ENCODE data around the gene TTC24.
A peak's percentile ranks its signal among the peaks of the same experiment; 100 is the strongest.

TTC24 gene

DNA sequence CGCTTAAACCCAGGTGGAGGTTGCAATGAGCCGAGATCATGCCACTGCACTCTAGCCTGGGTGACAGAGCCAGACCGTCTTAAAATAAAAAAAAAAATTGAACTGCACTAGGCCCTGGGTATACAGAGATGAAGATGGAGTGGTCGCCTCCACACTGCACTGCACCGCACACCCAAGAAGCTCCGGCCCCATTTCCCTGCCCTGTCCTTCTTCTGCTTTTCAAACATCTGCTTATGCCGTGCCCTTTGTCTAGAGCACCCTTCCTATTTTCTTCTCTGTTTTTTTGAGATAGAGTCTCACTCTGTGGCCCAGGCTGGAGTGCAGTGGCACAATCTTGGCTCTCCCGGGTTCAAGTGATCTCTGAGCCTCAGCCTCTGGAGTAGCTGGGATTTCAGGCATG lies 24.6 kb upstream of the TTC24 start:
- no peak for DNase-seq (ENCODE audit: low read depth)

DNA sequence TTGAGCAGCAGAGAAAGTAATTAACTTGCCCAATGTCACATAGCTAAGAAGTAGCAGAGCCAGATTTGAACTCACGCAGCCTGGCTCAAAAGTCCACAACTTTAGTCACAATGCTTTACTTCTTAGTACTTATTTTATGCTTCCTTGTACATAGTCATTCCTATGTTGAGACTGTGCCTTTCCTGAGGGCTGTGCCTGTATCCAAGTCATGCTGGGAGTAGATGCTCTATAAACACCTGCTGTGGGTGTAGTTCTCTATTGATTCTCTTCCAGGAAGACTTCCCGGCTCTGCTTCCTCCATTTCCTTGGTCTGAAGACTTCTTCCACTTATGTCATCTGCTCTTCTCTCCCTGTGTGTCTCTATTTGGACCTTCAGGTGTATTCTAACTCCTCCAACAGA lies 23.8 kb upstream of the TTC24 start:
- DNase-seq (ENCODE audit: low read depth) = no peak

DNA sequence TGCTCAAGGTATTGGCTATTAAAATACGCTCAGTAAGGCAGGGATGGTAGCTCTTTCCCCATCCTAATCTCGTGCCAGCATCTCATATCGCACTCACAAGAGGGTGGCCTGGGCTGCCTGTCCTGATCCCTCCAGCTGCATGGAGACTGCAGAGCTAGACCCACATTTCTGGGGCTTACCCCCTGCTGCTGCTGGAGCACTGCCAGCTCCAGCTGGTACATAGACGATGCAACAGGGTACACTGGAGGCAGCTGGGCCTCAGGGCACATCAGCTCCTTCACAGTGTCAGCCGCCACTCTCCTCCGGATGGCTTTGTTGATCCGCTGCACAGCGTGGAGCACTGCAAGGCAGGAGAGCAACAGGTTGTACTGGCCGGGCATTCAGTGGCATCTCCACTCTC lies 23.2 kb upstream of the TTC24 start:
- DNase-seq (ENCODE audit: low read depth) = no peak

DNA sequence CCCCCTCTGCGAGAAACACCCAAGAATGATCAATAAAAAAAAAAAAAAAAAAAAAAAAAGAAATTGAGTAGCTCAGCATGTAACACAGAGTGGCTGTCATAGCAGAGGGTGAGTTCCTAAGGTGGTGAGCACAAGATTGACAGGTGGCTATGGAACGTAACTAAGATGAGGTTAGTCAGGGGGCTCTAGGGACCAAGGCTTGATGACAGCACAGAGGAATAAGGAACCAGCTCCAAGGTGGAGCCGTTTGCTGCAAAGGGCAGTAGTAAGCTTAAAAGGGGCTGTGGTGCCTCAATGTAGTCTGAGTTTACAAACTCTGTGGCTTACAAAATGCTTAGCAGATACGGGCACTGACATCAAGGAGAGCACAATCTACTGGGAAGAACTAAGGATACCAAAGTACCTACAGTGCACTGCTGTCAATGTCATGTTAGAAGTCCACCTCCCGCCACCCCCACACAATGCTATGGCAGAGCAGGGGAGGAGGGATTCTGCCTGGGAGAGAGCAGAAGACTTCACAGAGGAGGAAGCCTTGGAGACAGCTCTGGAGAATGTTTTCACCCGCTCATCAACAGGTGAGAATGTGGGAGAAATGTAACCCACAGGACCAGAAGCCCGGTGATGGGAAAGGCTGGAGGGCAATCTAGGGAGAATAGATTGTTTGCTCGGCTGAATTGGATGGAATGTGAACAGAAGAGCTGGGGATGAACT lies 20.3 kb upstream of the TTC24 start:
- no peak for DNase-seq (ENCODE audit: low read depth)

DNA sequence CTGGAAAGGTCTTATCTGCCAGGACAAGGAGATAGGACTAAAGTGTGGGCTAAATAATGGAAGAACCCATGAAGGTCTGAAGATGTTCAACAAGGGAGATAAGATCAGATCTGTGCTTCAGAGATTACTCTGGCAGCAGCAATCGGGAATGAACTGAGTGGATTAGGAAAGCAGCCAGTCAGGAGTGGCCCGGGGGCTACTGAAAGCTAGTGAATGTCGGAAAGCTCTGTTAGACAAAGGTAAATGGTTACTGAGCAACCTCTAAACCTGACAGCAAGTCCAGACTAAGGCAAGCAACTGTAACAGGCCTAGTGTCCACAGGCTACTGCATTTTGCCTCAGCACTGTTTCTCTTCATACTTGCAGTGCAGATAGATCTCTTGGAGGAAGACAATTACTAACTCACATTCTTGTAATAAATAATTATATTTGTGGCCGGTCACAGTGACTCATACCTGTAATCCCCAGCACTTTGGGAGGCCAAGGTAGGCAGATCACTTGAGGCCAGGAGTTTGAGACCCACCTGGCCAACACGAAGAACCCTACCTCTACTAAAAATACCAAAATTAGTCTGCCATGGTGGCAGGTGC lies 19.6 kb upstream of the TTC24 start:
- DNase-seq (ENCODE audit: low read depth) = peak; percentile 25

DNA sequence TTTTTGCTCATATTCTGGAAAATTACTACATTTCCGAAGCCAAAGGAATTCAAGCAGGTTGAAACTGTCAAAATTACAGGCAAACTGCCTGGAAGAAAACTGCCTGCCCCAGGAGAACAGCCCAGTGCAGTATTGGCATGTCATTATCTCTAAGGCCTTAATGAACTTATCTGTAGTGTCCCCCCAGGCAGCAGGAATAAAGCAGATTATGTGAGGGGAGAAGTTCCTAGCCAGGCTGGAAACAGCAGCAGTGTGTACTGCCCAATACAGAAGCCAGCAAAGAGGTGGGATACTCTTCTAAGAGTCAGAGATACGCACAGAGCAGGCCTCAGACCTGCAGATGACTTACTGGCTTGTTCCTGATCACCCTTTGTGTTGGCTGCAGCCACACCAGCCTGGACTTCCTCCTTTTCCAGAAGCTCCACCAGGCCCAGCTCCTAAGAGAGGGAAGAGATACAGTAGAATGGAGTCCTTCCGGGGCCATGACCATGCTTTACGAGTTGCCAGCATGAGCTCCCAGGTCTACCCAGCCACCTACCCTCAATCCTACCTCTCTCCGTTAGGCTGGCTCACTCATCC lies 18.8 kb upstream of the TTC24 start:
- no peak for DNase-seq (ENCODE audit: low read depth)

DNA sequence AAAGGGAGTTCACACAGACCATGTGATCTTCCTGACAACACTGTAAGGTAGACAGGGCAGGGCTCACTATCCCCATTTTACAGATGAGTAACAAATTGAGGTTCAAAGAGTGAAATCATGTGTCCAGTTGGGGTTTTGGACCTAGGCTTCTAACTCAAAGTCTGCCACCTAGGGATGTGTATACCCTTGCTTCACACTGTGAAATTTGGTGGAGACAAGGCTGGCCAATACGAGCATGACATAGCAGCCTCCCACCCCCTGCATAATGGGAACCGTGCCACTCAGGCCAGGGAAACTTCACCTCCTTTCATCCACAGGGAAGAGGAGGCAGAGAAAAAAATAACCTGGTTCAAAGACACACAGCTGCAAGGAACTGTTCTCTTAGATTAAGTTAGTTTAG lies 14.0 kb upstream of the TTC24 start:
- DNase-seq (ENCODE audit: low read depth) = no peak

DNA sequence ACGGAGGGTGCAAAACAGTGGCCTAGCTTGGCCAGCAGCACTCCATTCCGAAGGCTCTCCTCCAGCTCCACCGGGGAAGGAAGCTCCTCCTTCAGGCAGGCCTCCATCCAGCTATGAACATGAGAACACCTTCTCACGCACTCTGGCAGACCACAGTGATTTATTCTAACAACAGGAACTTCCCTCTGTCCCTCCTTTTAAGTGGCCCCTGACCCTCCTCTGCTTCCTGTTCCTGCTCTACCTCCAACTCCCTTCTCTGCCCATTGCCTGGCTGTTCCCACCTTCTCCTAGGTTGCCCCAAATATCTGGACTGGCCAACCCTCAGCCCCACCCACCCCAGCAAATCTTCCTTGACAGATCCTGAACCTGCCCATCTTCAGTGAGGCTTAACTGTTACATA lies 13.1 kb upstream of the TTC24 start:
- no peak for DNase-seq (ENCODE audit: low read depth)

DNA sequence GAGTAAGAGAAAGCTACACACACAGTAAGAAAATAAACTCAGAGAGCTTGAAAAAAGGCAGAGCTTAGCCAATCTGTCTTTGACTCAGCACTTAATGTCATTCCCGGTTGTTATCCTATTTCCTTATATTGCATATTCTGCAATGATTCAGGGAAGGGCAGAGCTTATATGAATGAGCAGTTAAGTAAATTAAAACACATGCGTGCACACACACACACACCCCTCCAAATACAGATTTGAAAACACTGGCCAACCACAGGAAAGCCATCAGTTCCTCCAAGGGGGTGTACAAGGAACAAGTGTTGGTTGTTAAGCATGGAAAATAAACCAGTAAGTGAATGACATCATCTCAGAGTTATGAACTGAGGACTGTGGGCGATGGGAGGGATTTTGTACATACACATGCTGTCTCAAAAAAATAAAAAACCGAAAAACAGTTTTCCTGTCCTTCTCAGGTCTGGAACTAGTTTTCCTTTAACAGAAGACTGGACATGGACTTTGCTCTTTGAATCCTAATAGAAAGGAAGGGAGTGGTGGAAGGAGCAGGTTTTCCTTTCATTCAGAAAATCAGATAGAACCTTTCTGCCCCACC lies 8.2 kb upstream of the TTC24 start:
- peak; percentile 90 for DNase-seq (ENCODE audit: low read depth)

DNA sequence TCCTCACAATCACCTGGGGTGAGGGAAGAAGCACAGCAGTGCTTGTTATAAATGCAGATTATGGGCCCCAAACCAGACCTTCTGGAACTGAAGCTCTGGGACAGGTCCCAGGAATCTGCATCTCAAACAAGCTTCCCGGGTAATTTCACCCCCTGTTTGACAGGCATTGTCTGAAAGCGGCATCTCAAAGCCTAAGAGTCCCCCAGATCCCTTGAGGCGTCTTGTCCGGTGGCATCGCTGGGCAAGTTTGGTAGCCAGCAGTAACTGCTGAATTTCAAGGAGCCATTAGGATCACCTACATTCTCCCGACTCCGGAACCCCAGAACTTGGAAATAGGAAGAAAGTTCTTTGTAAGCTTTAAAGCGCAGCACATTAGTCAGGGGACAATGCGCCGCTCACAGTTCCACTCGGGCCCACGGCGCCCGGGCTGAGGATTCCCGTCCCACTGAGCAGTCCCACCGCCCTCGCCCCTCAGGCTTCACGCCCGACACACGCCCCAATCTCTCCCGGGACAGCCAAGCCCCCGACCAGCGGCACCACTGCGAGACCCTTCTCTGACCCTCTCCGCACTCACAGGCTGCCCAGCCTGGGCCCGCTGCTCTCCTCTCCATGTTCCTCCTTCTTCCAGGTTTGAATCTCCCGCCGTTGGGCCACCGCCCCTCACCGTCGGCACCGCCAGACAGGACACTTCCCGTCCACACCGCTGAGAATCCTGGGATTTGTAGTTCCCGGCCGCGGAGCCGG lies 7.4 kb upstream of the TTC24 start, which contains the start of gene IQGAP3:
IQGAP3 (minus strand) TSS at position 647 of the 744 bp plus-strand sequence; CDS start at position 611, 36 bp downstream.
- peak; percentile 86 for DNase-seq (ENCODE audit: low read depth)

DNA sequence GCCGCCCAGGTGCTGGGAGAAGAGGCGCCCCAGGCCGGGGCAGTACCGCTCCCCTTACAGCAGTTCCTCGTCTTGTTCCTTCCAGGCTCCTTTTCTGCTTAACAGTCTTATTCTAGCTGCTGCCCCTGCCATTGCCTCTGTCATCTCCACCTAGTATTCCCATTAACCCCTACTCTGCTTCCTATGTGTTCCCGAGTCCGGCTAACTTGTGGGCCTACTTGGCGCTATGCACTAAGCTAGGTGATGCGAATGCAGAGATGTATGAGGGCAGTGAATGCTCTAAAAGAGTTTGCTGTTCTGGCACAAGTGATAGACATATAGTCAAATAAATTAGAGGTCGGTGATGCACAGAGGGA lies 6.9 kb upstream of the TTC24 start:
- no peak for DNase-seq (ENCODE audit: low read depth)

DNA sequence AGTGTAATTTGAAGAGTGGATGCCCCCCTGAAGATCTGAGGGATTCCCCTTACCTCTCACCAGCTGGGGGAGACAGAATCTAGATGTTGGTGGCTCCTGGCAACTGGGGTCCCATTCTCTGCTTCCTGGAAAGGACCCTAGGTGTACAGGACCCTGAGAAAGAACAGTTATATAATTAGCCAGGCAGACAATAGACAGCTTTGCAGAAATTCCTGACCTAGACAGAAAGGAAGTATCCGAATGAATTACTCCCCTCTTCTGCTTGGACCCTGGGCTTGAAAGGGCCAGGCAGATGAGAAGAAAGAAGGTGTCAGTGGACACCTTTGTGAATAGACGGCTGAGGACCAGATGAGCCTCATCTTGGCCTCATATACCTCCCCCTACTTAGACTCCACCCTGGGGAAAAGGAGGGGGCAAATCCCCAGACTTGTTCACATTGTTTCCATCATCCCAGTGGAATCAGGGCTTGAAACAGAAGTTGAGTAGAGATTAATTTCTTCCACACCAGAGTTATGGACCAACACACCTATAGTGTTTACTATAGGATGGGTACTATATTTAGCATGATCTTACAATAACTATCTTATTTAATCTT lies 5.4 kb upstream of the TTC24 start:
- no peak for DNase-seq (ENCODE audit: low read depth)

DNA sequence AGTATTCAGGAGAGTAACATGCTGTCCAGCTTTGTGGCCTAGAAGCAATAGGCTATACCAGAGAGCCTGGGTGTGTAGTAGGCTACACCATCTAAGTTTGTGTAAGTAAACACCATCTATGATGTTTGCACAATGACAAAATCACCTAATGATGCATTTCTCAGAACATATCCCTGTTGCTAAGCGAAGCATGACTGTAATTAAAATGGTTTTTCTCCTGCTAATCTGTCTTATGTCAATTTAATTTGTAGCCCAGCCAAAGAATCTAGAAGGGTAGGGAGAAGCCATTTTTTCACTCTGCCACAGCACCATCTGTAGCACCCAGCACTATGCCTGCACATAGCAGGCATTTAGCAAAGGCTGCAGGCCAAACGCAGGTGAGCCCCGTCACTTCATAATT lies 2.0 kb upstream of the TTC24 start:
- DNase-seq (ENCODE audit: low read depth) = no peak

DNA sequence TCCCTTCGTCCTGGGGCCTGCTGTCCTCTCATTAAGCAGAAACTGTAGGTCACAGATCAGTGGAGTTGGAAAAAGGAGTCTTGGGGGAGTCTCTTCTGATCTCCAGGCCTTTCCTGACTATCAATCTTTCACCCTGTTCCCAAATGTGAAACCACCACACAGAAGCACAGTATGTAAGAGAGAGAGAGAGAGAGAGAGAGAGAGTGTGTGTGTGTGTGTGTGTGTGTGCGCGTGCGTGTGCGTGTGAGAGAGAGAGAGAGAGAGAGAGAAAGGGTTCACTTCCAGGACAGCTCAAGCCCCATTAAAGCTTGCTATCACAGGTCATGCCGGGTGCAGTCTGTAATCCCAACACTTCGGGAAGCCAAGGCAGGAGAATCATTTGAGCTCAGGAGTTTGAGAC lies 1.5 kb upstream of the TTC24 start:
- DNase-seq (ENCODE audit: low read depth) = no peak

DNA sequence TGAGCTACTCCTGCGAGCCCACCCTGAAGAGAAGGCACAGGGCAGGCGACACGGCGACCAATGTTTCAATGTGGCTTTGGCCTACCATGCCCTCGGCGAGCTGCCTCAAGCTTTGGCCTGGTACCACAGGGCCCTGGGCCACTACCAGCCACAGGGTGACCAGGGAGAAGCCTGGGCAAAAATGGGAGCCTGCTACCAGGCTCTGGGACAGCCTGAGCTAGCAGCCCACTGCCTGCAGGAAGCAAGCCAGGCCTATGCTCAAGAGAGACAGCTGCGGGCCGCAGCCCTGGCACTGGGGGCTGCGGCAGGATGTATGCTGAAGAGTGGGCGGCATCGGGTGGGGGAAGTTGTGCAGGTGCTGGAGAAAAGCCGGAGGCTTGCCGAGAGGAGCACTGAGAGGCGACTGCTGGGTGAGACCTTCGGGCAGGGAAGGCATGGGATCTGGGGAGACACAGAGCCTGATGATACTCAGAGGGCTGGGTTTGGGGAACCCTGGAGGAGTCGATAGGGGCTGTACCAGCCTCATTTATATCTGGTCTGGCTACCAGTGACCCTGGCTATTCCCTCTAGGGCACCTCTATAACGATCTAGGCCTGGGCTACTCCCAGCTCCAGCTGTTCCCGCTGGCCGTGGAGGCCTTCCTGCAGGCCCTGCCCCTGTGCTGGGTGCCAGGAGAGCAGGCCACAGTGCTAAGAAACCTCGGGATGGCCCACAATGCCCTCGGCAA lies 2.3 kb downstream of the TTC24 start:
- DNase-seq (ENCODE audit: low read depth) = no peak

DNA sequence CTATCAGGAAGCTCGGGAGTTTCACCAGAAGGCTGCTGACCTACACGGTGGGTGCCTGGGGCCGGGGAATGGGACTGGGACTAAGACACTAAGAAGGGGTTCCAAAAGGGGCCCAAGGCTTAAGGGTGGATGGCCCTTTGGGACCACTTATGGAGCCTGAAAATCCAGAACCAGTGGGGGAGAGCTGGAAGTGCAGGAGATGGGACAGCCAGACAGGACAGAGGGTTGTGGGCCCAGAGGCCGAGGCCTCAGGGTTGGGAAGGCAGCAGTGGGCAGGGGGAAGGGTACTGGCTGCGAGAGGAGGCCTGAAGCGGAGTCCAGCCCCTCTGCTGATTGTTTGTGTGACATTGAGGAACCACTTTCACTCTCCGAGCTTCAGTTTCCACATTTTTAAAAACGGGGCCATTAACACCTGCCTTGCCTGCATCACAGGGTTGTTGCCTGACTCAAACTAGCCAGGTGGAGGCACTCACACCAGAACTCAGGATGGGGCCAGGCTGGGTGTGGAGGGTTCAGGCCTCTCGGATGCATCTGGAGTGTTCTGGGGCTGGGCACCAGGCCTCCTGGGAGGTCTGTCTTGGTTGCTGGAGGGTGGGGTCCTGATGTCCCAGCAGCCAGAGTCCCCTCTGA lies 3.0 kb downstream of the TTC24 start:
- no peak for DNase-seq (ENCODE audit: low read depth)

DNA sequence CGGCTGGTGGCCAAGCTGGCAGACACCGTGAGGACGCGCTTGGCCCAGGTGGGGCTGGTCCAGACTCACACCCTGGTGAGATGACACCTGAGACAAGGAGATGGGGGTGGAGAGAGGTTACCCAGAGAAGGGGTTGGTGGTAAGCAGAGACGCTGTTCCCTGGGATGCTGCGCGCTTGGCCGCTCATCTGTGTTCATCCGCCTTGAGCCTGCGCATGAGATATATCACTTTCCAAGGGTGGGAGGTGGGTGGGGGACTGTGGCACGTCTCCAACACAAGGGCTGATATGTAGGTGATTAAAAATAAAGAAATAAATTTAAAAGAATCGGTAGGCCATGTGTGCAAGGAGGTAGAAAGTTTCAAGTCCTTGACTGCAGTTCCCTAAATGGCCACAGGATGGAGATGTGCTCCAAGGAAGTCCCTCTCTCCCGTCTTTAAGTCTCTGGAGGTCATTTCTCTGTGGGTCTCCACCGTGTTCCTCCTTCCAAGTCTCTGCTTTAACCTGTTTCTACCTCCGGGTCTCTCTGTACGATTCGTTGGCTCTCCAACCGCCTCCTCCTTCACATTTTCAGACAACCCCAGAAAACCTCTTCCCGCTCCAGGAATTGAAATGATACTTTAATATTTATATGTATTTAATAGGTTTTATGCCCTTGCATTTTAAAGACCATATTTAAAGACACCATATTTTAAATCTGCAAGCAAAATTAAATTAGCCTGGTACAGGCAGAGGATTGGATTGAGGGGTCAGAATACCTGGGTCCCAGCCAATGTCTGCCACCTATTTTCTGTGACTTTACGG lies 4.5 kb downstream of the TTC24 start:
- peak; percentile 88 for DNase-seq (ENCODE audit: low read depth)

DNA sequence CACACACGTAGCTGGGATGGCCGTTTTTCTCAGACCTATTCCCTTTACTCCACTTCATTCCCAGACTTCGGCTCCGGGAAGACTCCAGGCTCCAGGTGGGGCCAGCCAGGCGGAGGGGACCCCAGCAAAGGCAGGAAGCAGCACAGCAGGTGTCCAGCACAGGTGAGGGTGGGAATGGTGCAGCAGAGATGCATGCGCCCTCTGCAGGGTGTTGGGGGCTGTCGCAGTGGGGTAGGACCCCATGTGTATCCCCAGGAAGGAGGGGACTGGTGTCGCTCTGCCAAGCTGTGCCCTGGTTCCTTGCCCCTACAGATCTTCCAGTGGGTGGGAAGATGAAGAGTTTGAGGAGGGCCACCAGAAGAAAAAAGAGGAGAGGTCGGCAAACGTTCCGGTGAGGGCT lies 5.3 kb downstream of the TTC24 start:
- peak; percentile 31 for DNase-seq (ENCODE audit: low read depth)

DNA sequence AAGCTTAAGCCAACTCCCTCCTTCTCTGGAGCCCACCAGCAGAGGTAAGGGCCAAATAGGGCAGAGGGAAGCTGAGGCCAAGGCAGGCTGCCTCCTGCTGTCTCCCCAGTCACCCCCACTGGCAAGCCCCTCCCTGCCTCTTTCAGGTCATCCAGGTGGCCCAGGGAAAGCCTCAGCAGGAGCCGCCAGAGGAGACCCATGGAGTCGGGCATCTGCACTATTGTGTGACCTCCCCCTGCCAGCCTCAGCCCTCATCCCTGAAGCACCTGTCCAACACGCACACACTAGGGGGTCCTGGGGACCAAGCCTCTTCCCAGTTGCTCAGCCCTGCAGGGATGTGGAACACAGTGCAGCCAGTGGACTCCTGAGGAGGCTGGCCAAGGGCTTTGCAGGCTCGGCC lies 6.8 kb downstream of the TTC24 start:
- no peak for DNase-seq (ENCODE audit: low read depth)

DNA sequence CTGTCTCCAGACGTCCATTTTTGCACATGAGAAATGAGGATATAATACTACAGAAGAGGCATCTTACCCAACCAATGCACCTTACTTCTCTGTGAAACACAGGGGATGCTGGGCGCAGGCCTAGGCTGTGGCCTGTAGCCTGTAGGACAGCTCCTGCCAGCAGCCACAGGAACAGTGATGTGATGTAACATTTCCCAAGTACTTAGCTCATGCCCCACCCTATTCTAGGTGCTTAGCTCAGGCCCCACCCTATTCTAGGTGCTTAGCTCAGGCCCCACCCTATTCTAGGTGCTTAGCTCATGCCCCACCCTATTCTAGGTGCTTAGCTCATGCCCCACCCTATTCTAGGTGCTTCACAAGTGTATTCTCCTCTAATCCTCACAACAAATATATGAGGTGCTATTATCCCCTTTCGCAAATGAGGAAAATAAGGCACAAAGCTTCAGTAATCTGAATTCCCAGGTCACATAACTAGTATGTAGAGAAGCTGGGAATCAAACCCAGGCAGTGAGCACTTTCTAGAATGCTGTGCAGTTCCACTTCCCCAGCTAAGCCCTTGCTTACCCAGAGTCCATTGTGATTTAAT lies 7.5 kb downstream of the TTC24 start:
- no peak for DNase-seq (ENCODE audit: low read depth)
